ENCODE data around the gene INF2.
"Not testable (repeated sequence)": the region's sequence is repeated elsewhere in the genome, so short reads cannot be mapped to it uniquely, and the experiment has no call there.

The INF2 gene

GRCh38 chr14:104739546-104740516 is 50.4 kb downstream of the INF2 start:
- DNase-seq: no peak

GRCh38 chr14:104741108-104741802 is 51.8 kb downstream of the INF2 start:
- DNase-seq: no peak

DNA sequence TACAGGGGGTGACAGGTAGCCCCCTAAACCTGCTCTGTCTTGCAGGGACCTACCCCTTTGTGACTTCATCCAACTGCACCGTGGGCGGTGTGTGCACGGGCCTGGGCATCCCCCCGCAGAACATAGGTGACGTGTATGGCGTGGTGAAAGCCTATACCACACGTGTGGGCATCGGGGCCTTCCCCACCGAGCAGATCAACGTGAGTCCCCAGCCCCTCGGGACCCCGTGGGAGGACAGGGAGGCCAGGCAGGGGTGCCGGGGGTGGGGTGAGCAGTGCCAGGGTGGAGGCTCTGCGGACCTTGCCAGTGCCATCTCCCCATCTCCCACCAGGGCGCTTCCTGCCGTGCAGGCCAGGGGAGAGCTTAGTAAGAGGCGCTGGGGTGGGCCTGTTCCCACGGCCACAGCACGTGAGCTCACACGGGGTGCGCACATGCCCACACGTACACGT is 52.4 kb downstream of the INF2 start:
- no peak for DNase-seq

GRCh38 chr14:104742586-104743455 is 53.4 kb downstream of the INF2 start:
- DNase-seq: no peak

GRCh38 chr14:104743461-104744380 is 54.3 kb downstream of the INF2 start:
- DNase-seq: no peak

- no peak for DNase-seq
These were observed 55.1 kb downstream of the INF2 start for GRCh38 chr14:104744484-104744883.

DNA sequence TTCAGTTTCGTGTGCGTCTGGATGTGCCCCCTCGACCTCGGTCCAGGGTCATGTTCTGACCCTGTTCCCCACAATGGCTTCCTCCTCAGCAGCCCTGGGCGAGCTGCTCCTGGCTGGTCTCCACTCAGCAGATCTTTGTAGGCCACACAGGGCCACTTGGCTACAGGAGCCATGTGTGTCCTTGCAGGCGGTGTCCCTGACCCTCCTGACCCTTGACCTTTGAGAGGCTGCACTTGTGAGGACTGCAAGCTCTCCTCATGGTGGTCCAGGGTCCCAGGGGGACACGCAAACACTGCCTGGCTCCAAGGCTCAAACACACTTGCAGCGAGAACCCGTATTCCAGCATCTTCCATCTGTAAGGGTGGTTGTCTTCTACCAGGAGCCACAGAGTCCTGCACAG is 56.0 kb downstream of the INF2 start:
- no peak for DNase-seq

- DNase-seq: no peak
These were observed 56.7 kb downstream of the INF2 start for GRCh38 chr14:104746071-104746545.

- no peak for DNase-seq
These were observed 57.6 kb downstream of the INF2 start for GRCh38 chr14:104746934-104747481.

GRCh38 chr14:104747876-104748275 is 58.5 kb downstream of the INF2 start:
- no peak for DNase-seq

- DNase-seq: peak; percentile 15
These were observed 59.8 kb downstream of the INF2 start for GRCh38 chr14:104749111-104749649.

DNA sequence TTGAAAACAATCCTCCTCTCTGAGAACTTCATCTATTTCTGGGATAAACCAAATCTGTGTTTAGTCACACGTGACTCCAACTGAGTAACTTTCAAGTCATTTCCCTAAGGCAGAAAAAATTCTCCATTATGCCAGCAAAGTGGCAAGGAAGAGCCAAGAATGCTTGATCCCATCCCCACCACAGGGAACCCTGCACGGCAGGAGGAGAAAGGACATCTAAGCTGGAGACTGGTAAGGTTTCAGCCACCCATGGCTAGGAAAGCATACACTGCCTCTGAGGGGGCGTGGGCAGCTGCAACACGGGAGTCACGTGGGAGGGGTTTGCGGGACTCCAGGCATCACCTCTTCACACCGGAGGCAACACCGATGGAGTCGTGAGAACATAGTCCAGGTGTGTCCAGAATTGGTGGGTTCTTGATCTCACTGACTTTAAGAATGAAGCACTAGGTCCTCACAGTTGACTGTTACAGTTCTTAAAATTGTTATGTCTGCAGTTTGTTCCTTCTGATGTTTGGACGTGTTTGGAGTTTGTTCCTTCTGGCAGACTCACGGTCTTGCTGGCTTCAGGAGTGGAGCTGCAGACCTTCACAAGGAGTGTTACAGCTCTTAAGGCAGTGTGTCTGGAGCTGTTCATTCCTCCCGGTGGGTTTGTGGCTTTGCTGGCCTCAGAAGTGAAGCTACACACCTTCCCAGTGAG is 60.8 kb downstream of the INF2 start:
- DNase-seq: no peak

GRCh38 chr14:104750753-104751057 is 61.3 kb downstream of the INF2 start:
- DNase-seq: not testable (repeated sequence)

DNA sequence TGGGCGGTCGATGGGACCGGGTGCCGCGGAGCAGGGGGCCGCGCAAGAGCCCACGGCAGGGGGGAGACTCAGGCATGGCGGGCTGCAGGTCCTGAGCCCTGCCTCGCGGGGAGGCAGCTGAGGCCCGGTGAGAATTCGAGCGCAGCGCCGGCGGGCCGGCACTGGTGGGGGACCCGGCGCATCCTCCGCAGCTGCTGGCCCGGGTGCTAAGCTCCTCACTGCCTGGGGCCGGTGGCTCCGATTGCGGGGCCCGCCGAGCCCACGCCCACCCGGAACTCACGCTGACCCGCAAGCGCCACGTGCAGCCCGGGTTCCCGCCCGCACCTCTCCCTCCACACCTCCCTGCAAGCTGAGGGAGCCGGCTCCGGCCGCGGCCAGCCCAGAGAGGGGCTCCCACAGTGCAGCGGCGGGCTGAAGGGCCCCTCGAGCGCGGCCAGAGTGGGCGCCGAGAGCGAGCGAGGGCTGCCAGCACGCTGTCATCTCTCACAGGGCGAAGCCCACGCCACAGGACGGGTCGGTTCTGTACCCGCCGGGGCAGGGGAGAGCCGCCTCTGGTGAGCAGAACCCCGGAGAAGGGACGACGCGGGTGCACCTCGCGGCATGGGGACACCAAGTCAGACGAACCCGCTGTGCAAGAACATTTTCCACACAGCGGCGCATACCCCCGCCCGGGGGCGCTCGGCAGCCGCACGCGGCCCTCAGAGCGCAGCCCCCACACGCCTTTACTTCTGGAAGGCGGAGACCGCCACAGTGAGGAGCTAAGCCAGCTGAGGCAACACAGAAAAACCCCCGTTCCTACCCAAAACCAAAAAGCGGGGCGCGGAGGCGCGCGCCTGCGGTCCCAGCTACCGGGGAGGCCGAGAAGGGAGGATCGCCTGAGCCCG is 62.4 kb downstream of the INF2 start:
- no peak for DNase-seq

DNA sequence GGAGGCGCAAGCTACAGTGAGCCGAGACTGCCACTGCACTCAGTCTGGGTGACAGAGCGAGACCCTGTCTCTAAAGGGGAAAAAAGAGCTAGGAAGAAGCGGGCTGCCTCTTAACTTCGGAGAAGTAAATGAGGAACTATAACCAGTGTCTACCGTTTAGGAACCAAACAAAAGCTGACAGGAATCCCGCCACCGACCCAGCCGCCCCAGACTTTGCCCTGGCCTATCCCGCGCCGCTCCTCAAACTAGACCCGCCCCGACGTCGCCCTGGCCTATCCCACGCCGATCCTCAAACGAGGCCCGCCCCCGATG is 63.0 kb downstream of the INF2 start:
- no peak for DNase-seq

DNA sequence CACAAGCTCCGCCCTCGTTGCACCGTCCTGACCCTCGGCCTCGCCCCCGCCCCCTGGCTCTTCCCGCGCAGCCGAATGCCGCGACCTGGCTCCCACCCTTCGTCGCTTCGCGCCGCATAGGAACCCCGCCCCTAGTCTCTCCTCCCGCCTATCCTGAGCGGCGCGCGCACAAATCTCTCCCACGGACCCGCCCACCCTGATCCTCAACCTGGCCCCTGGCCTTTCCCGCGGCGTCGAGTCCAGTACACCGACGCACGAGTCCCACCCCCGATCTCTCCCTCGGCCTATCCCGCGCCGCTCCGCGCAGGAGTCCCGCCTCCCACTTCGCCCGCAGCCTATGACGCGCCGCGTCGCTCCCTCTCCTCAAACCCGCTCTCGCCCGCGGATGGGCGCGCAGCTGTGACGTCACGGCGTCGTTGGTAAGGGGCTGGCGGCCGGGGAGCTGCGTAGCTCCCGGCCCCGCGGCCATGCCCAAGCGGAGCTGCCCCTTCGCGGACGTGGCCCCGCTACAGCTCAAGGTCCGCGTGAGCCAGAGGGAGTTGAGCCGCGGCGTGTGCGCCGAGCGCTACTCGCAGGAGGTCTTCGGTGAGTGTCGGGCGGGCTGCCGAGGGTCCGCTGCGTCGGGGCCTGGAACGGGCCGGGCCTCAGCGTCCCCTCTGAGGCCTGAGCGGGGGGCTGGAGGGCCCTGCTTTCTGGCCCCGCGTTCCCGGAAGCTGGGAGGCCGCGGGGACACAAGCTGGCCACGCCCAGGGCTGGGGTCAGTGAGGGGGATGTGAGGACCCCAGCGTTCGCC is 63.5 kb downstream of the INF2 start, which contains the start of gene SIVA1:
Gene SIVA1, plus strand, starts transcription at position 413 of the 793 bp plus-strand sequence. Its CDS starts 55 bp downstream, at position 468.
- DNase-seq: peak; percentile 100

- no peak for DNase-seq
These were observed 64.3 kb downstream of the INF2 start for GRCh38 chr14:104753528-104754212.

DNA sequence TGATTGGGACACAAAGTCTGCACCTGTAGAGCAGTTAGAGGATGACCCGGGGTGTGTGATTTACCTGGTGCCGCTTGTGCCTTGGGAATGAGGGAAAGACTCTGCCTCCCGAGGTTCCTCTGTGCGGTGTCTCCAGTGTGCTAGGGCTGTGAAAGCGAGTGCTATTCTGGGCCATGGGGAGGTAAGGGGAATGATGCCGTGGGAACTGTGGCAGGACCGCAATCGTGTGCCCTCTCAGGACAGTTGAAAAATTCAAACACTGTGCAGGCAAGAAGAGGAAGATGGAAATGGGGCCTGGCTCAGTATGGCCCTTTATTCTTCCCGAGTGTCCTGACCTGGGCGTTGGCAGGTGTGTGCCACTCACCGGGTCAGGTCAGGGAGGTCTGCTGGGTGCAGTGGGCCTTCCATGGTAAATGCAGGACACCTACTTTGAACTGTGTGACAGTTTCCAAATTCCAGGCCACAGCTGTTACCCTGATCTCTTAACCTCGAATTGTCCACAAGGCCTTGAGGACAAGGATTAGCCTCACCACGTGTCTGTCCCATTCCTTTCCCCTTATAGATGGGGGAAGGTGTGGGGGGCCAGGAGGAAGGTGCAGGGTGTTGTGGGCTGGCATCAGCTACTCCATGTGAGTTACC is 64.9 kb downstream of the INF2 start:
- no peak for DNase-seq
